ENCODE results near the gene TMEM240. TPM values are rescaled to one million over a fixed set of nuclear protein-coding genes. Genes with fewer than 3 reads are reported as not detected.
"Not testable (repeated sequence)": the region's sequence is repeated elsewhere in the genome, so short reads cannot be mapped to it uniquely, and the experiment has no call there.

TMEM240 gene
- total RNA-seq, 3 donors from 2014 or later: 0.46 to 0.63 TPM; not detected in 1

- DNase-seq (no peak), ATAC-seq (no peak)
- no peaks in the 10 kb centered on the region for H3K9me3 Mint-ChIP-seq
- H3K36me3 Mint-ChIP-seq (ENCODE audit: insufficient read depth): peaks cover 21% of the 10 kb centered on the region
- peaks cover 18% of the 10 kb centered on the region for H3K4me1 Mint-ChIP-seq (ENCODE audit: low read depth)
- H3K4me3 Mint-ChIP-seq: no peak overlapping the region
- H3K27me3 Mint-ChIP-seq (ENCODE audit: low read depth): no peaks in the 10 kb centered on the region
Observed at GRCh38 chr1:1563688-1564087, 23.3 kb upstream of the TMEM240 start.

GRCh38 chr1:1562556-1563195, 22.3 kb upstream of the TMEM240 start:
- DNase-seq: no peak
- peaks cover 21% of the 10 kb centered on the region for H3K36me3 Mint-ChIP-seq (ENCODE audit: insufficient read depth)
- no peaks in the 10 kb centered on the region for H3K9me3 Mint-ChIP-seq
- no peaks in the 10 kb centered on the region for H3K27me3 Mint-ChIP-seq (ENCODE audit: low read depth)
- no peak for ATAC-seq
- H3K4me1 Mint-ChIP-seq (ENCODE audit: low read depth): peaks cover 15% of the 10 kb centered on the region
- no peak overlapping the region for H3K4me3 Mint-ChIP-seq

- Mint-ChIP-seq H3K4me3 (no peak overlapping the region), H3K27me3 (ENCODE audit: low read depth) (no peaks in the 10 kb centered on the region), H3K4me1 (ENCODE audit: low read depth) (peaks cover 9% of the 10 kb centered on the region), H3K9me3 (no peaks in the 10 kb centered on the region), H3K36me3 (ENCODE audit: insufficient read depth) (peaks cover 21% of the 10 kb centered on the region)
- DNase-seq (no peak), ATAC-seq (no peak)
Observed at GRCh38 chr1:1561801-1562470, 21.5 kb upstream of the TMEM240 start.

GRCh38 chr1:1560178-1560577, 19.8 kb upstream of the TMEM240 start:
- DNase-seq (no peak), ATAC-seq (no peak)
- H3K9me3 Mint-ChIP-seq: no peaks in the 10 kb centered on the region
- peaks cover 18% of the 10 kb centered on the region for H3K36me3 Mint-ChIP-seq (ENCODE audit: insufficient read depth)
- H3K4me3 Mint-ChIP-seq: no peak overlapping the region
- H3K4me1 Mint-ChIP-seq (ENCODE audit: low read depth): peaks cover 5% of the 10 kb centered on the region
- H3K27me3 Mint-ChIP-seq (ENCODE audit: low read depth): no peaks in the 10 kb centered on the region

GRCh38 chr1:1559066-1559465, 18.6 kb upstream of the TMEM240 start:
- Mint-ChIP-seq H3K36me3 (ENCODE audit: insufficient read depth) (peaks cover 9% of the 10 kb centered on the region), H3K4me1 (ENCODE audit: low read depth) (no peaks in the 10 kb centered on the region), H3K4me3 (no peak overlapping the region), H3K27me3 (ENCODE audit: low read depth) (no peaks in the 10 kb centered on the region), H3K9me3 (no peaks in the 10 kb centered on the region)
- ATAC-seq: no peak
- no peak for DNase-seq

GRCh38 chr1:1558591-1558990, 18.2 kb upstream of the TMEM240 start:
- Mint-ChIP-seq H3K36me3 (ENCODE audit: insufficient read depth) (peaks cover 4% of the 10 kb centered on the region), H3K4me3 (no peak overlapping the region), H3K4me1 (ENCODE audit: low read depth) (no peaks in the 10 kb centered on the region), H3K27me3 (ENCODE audit: low read depth) (no peaks in the 10 kb centered on the region), H3K9me3 (no peaks in the 10 kb centered on the region)
- ATAC-seq (no peak), DNase-seq (no peak)

GRCh38 chr1:1557688-1558087, 17.3 kb upstream of the TMEM240 start:
- H3K4me1 Mint-ChIP-seq (ENCODE audit: low read depth); H3K36me3 Mint-ChIP-seq (ENCODE audit: insufficient read depth); ATAC-seq; DNase-seq; H3K27me3 Mint-ChIP-seq (ENCODE audit: low read depth); H3K4me3 Mint-ChIP-seq; H3K9me3 Mint-ChIP-seq: not testable (repeated sequence)

- H3K27me3 Mint-ChIP-seq (ENCODE audit: low read depth); H3K36me3 Mint-ChIP-seq (ENCODE audit: insufficient read depth); H3K4me3 Mint-ChIP-seq; H3K4me1 Mint-ChIP-seq (ENCODE audit: low read depth); ATAC-seq; DNase-seq; H3K9me3 Mint-ChIP-seq: not testable (repeated sequence)
Observed at GRCh38 chr1:1556961-1557360, 16.5 kb upstream of the TMEM240 start.

- Mint-ChIP-seq H3K9me3 (no peaks in the 10 kb centered on the region), H3K36me3 (ENCODE audit: insufficient read depth) (peaks cover 3% of the 10 kb centered on the region), H3K4me3 (no peak overlapping the region), H3K4me1 (ENCODE audit: low read depth) (peaks cover 1% of the 10 kb centered on the region), H3K27me3 (ENCODE audit: low read depth) (no peaks in the 10 kb centered on the region)
- no peak for DNase-seq
- ATAC-seq: no peak
Observed at GRCh38 chr1:1556505-1556904, 16.1 kb upstream of the TMEM240 start.

- no peak for DNase-seq
- Mint-ChIP-seq H3K27me3 (ENCODE audit: low read depth) (no peaks in the 10 kb centered on the region), H3K9me3 (no peaks in the 10 kb centered on the region), H3K4me1 (ENCODE audit: low read depth) (peaks cover 1% of the 10 kb centered on the region), H3K4me3 (no peak overlapping the region), H3K36me3 (ENCODE audit: insufficient read depth) (peaks cover 3% of the 10 kb centered on the region)
- no peak for ATAC-seq
Observed at GRCh38 chr1:1554926-1555915, 14.8 kb upstream of the TMEM240 start.

- H3K9me3 Mint-ChIP-seq: no peaks in the 10 kb centered on the region
- no peak for ATAC-seq
- no peaks in the 10 kb centered on the region for H3K27me3 Mint-ChIP-seq (ENCODE audit: low read depth)
- H3K36me3 Mint-ChIP-seq (ENCODE audit: insufficient read depth): peaks cover 3% of the 10 kb centered on the region
- no peak overlapping the region for H3K4me3 Mint-ChIP-seq
- no peak for DNase-seq
- peaks cover 1% of the 10 kb centered on the region for H3K4me1 Mint-ChIP-seq (ENCODE audit: low read depth)
Observed at GRCh38 chr1:1554550-1554925, 14.1 kb upstream of the TMEM240 start.

- no peak for ATAC-seq
- H3K36me3 Mint-ChIP-seq (ENCODE audit: insufficient read depth): peaks cover 3% of the 10 kb centered on the region
- peaks cover 1% of the 10 kb centered on the region for H3K4me1 Mint-ChIP-seq (ENCODE audit: low read depth)
- no peaks in the 10 kb centered on the region for H3K27me3 Mint-ChIP-seq (ENCODE audit: low read depth)
- DNase-seq: no peak
- H3K4me3 Mint-ChIP-seq: no peak overlapping the region
- no peaks in the 10 kb centered on the region for H3K9me3 Mint-ChIP-seq
Observed at GRCh38 chr1:1553821-1554494, 13.5 kb upstream of the TMEM240 start.

- no peaks in the 10 kb centered on the region for H3K9me3 Mint-ChIP-seq
- no peak for DNase-seq
- H3K4me1 Mint-ChIP-seq (ENCODE audit: low read depth): peaks cover 3% of the 10 kb centered on the region
- no peaks in the 10 kb centered on the region for H3K27me3 Mint-ChIP-seq (ENCODE audit: low read depth)
- H3K36me3 Mint-ChIP-seq (ENCODE audit: insufficient read depth): peaks cover 3% of the 10 kb centered on the region
- H3K4me3 Mint-ChIP-seq: no peak overlapping the region
- no peak for ATAC-seq
Observed at GRCh38 chr1:1552263-1552639, 11.8 kb upstream of the TMEM240 start.

Data from activated T-cell treated with anti-CD3 and anti-CD28 coated beads, Interleukin-2, amount 50 U/mL, for 4 hours (primary cell).